GM12865 (cell line): ENCODE measurements around the gene ASIC1.

Experiments
- DNase-seq: peaks from one replicate; pipeline ENCODE4 v3.0.0; 2010; ENCODE audit warnings: low read depth
- H3K4me3 ChIP-seq: 2 replicates; pipeline ENCODE4 v1.5.1; 2011; ENCODE audit warnings: mild to moderate bottlenecking, low read depth, low read length, control low read depth
- CTCF ChIP-seq: IDR thresholded peaks from 2 replicates; pipeline ENCODE4 v1.5.1; 2011; ENCODE audit warnings: low read length, control low read depth, low read depth, inconsistent platforms; ENCODE audit not compliant: insufficient read depth; ENCODE audit errors: missing control alignments

The ASIC1 gene

DNA sequence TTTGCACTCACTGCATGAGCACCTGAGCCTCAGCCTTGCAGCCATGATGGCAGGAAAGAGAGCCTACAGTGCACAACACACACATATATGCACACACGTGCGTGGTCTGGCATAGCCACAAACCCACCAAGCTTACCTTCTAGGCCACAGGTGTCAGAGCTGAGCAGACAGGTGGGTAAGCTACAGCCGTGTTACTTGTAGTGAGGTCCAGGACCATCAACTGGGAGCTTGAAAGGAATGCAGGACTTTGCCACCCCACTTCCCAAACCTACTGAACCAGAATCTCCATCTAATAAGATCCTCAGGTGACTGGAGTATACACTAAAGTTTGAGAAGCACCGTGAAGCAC, 2.7 kb downstream of the ASIC1 start:
- TF ChIP-seq CTCF: no peak
- no peak for DNase-seq
- no peak overlapping the region for H3K4me3 ChIP-seq

GRCh38 chr12:50061171-50061570, 3.8 kb downstream of the ASIC1 start:
- DNase-seq: no peak
- TF ChIP-seq CTCF: no peak
- H3K4me3 ChIP-seq: no peak overlapping the region

DNA sequence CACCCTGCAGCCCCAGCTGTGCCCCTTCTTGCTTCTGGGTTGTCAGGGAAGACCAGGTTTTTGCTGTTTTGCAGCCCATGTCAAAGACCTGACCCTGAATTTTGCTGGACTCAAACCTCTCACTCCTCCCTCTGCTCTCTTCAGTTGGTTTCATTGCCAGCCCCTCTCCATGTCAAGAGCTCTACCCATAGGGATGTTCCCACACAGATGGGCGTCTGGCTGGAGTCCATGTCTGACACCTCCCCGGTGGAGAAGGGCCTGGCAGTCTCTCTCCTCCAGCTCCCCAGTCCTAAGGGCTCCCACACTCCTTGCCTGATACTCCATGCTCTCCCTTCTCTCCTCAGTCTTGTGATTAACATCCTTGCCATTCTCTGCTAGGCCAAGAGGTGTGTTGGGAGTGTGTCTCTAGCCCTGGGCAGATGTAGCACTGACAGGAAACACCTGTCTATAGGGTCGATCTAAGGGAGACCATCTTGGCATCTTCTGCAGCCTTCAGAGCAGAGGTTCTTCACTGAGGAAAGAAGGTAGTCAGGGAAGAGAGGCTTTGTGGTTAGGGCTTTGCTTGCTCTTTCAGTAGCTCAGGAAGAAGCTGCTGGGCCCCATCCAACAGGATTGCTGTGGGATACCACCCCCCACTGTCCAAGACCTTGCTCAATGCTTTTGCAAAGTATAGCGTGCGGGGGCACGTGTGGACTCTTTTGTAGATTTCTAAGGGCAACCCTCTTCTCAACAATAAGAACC, 4.7 kb downstream of the ASIC1 start:
- TF ChIP-seq CTCF: no peak
- no peak overlapping the region for H3K4me3 ChIP-seq
- no peak for DNase-seq

DNA sequence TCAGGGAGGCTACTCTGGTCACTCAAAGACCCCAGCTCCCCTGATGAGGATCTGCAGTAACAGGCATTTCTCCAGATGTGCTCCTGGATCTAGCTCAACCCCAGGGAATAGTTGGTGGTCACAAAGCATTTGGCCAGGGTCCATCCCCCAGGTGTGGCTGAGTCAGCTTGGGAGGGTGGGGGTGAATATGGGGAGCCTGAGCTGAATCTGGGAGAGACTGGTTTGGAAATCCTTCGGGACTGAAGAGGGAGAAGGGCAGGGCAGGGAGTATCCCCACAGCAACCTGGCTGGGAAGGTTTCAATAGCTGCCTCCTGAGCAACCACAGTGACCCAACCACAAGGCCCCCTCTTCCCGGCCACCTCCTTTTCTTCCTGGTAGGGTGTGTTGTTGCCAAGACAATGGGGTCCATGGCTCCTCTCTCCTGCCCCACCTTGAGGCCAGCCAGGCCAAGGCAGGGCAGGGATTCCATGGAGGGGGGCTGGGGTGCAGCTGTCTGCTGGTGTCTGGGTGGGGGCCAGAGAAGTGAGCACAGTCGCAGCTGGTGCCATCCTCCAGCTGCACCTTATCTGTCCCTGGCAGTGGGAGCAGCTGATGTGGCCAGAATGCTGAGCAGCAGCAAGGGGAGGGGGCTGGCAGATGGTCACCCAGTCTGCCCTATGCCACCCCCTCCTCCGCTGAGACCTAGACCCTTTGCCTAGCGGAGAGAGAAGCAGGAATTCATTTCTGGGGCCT, 5.5 kb downstream of the ASIC1 start:
- no peak for DNase-seq
- no peak for TF ChIP-seq CTCF
- no peak overlapping the region for H3K4me3 ChIP-seq

DNA sequence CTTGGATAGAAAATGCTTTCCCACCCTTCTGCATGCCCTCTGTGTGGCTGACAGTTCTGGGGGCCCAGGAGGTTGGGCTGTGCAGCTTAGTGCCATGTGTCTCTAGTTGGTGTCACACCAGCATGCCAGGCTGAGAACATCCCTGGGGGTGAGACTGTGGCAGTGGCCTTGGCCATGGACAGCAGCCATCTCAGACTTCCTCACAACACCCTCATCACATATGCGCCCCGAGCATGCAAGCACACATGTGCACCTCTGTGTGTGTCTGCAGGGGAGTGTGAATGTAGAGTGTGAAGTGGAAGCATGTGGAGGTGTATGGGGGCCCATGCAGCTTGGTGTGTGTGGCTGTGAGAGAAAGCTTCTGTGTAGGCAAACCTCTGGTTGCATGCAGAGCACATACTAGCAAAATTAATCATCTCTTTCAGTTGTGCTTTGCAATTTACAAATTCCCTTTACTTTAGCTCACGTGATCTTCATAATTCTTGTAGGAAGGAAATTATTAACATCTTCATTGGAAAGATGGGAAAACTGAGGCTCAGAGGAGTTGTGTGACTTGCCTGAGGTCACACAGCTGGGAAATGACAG, 8.4 kb downstream of the ASIC1 start:
- no peak for TF ChIP-seq CTCF
- no peak for DNase-seq
- H3K4me3 ChIP-seq: no peak overlapping the region

DNA sequence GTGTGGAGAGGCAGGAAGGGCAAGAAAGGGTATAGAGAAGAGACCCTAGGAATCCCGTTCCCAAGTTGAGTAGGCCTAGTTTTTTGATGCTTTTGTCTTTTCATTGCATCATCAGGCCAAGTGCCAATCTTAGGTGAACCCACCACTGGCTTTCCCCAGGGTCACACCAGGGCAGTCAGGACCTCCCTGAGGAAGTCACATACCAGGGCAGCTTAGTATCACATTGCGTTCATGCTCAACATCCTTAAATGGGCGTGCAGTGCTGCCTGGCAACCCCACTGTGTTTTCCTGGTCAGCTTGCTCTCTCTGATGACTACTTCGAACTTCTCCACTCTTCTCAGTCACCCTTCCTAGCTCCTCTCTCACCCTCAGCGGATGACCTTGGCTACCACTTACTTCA, 9.0 kb downstream of the ASIC1 start:
- H3K4me3 ChIP-seq: no peak overlapping the region
- no peak for DNase-seq
- TF ChIP-seq CTCF: no peak
